ENCODE measurements around the gene KIF4B. TPM values are rescaled to one million over a fixed set of nuclear protein-coding genes. Genes with fewer than 3 reads are reported as not detected.

The KIF4B gene
- total and polyA plus RNA-seq, 2 of the 13 experiments (the other 11 are each of a cell fraction or from before 2014, with no cell fraction given), result 0.04 TPM; not detected in 1

DNA sequence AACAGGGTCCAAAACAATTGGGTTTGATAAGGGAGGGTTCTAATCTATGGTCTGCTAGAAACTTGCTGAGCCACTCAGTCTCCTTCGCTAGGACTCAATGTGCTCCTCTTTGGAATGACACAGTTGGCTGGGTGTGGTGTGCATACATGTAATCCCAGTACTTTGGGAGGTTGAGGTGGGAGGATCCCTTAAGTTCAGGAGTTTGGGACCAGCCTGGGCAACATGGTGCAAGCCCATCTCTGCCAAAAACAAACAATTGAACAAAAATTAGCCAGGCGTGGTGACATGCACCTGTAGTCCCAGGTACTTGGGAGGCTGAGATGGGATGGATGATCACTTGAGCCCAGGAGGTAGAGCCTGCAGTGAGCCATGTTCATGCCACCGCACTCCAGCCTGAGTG, 2.7 kb upstream of the KIF4B start:
- POLR2A ChIA-PET, result no interaction called here
- CTCF ChIA-PET (ENCODE audit: low intra/inter-chr PET ratio, low total read pairs), result no interaction called here
- BruUV-seq (replicated peaks), result no TSS peak
- Histone ChIP-seq H3K9me3 (ENCODE audit: low read length) (no peaks in the 10 kb centered on the region), H4K20me1 (ENCODE audit: insufficient read depth, low read length) (no peaks in the 10 kb centered on the region), H3K79me2 (ENCODE audit: insufficient read depth, low read length) (no peaks in the 10 kb centered on the region), H3K4me1 (ENCODE audit: insufficient read depth, low read length) (peaks cover 33% of the 10 kb centered on the region), H3K9ac (ENCODE audit: insufficient read depth, low read depth, low read length) (no peak overlapping the region), H3K4me2 (ENCODE audit: low read depth, low read length) (no peak overlapping the region), H2AFZ (ENCODE audit: low read length) (no peak overlapping the region), H3K36me3 (replicated peaks in 1 of 2; ENCODE audit: control insufficient read depth in 1 of 2, insufficient read depth in 2 of 2, low read length in 2 of 2) (no peaks in the 10 kb centered on the region), H3K4me3 (replicated peaks in 1 of 3; ENCODE audit: insufficient read depth in 1 of 3, low read depth in 2 of 3, low read length in 3 of 3) (no peak overlapping the region), H3K27me3 (ENCODE audit: control insufficient read depth in 1 of 2, insufficient read depth in 2 of 2, low read length in 2 of 2) (no peaks in the 10 kb centered on the region; a peak in 2 of 5 replicates), H3K27ac (ENCODE audit: extremely low read length, insufficient read depth, low read length) (no peak overlapping the region)
- intact Hi-C loops (cut with micrococcal nuclease; ENCODE audit: unreplicated experiment), result no loop called here
- in situ Hi-C loops (cut with HindIII; ENCODE audit: extremely low pct_ligation_motif_present, low pct_unique_long_range_greater_than_20kb), result no loop called here
- no peak for ATAC-seq
- FAIRE-seq, result no peak
- TF ChIP-seq RFX1 (IDR thresholded peaks at IDR 0.05), result no peak
- TF ChIP-seq TAF15 (IDR thresholded peaks at IDR 0.05; ENCODE audit: low read depth, low read length, poor library complexity, severe bottlenecking), result no peak
- no peak for DNase-seq (ENCODE audit: low spot score)
- WGBS (ENCODE audit: low lambda C conversion rate), result 2% methylated on average over 3 of the region's 3 CpGs

DNA sequence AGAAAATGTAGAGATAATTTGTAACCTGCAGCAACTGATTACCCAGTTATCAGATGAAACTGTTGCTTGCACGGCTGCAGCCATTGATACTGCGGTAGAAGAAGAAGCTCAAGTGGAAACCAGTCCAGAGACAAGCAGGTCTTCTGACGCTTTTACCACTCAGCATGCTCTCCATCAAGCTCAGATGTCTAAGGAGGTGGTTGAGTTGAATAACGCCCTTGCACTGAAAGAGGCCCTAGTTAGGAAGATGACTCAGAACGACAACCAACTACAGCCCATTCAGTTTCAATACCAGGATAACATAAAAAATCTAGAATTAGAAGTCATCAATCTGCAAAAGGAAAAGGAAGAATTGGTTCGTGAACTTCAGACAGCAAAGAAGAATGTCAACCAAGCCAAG, 1.7 kb downstream of the KIF4B start:
- CTCF ChIA-PET (ENCODE audit: low intra/inter-chr PET ratio, low total read pairs), result no interaction called here
- FAIRE-seq (no peak), ATAC-seq (no peak), DNase-seq (ENCODE audit: low spot score) (no peak)
- no peak overlapping the region for H3K4me3 ChIP-seq (replicated peaks in 1 of 3; ENCODE audit: insufficient read depth in 1 of 3, low read depth in 2 of 3, low read length in 3 of 3)
- no peaks in the 10 kb centered on the region for H3K9me3 ChIP-seq (ENCODE audit: low read length)
- H3K27me3 ChIP-seq (ENCODE audit: control insufficient read depth in 1 of 2, insufficient read depth in 2 of 2, low read length in 2 of 2), result peaks cover 0 to 6% of the 10 kb centered on the region in 2 experiments; a peak in 3 of 5 replicates
- H3K36me3 ChIP-seq (replicated peaks in 1 of 2; ENCODE audit: control insufficient read depth in 1 of 2, insufficient read depth in 2 of 2, low read length in 2 of 2), result no peaks in the 10 kb centered on the region
- H3K27ac ChIP-seq (ENCODE audit: extremely low read length, insufficient read depth, low read length), result no peak overlapping the region
- BruUV-seq (replicated peaks), result no TSS peak
- H4K20me1 ChIP-seq (ENCODE audit: insufficient read depth, low read length), result no peaks in the 10 kb centered on the region
- in situ Hi-C loops (cut with HindIII; ENCODE audit: extremely low pct_ligation_motif_present, low pct_unique_long_range_greater_than_20kb), result no loop called here
- WGBS (ENCODE audit: low lambda C conversion rate), result 32% methylated on average over 6 of the region's 6 CpGs
- no peak overlapping the region for H3K4me2 ChIP-seq (ENCODE audit: low read depth, low read length)
- no peaks in the 10 kb centered on the region for H3K79me2 ChIP-seq (ENCODE audit: insufficient read depth, low read length)
- POLR2A ChIA-PET, result no interaction called here
- TF ChIP-seq, protein P1, sequence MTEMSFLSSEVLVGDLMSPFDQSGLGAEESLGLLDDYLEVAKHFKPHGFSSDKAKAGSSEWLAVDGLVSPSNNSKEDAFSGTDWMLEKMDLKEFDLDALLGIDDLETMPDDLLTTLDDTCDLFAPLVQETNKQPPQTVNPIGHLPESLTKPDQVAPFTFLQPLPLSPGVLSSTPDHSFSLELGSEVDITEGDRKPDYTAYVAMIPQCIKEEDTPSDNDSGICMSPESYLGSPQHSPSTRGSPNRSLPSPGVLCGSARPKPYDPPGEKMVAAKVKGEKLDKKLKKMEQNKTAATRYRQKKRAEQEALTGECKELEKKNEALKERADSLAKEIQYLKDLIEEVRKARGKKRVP (CRISPR knock-in tag; IDR thresholded peaks at IDR 0.05), result no peak
- no peak for TF ChIP-seq ZFAT (CRISPR knock-in tag; conservative IDR thresholded peaks at IDR 0.05)
- no peak overlapping the region for H3K9ac ChIP-seq (ENCODE audit: insufficient read depth, low read depth, low read length)
- H3K4me1 ChIP-seq (ENCODE audit: insufficient read depth, low read length), result peaks cover 5% of the 10 kb centered on the region; the same call in 1 of the 2 replicates
- no peak overlapping the region for H2AFZ ChIP-seq (ENCODE audit: low read length)
- intact Hi-C loops (cut with micrococcal nuclease; ENCODE audit: unreplicated experiment), result no loop called here

All from HepG2 (cell line).